Suprapubic skin (tissue), 3 donors: Measurements from ENCODE around the gene XYLT2.

Experiments
- POLR2A ChIP-seq, 2 donors: fragments of 450-650 bp; IDR thresholded peaks; one replicate each; pipeline ENCODE4 v1.6.1; 2017; ENCODE audit warnings: antibody characterized with exemption in 2 of 2, mild to moderate bottlenecking in 2 of 2, moderate library complexity in 2 of 2
- TF ChIP-seq, protein P1 (sequence below), 2 donors: fragments of 200-600 bp in 1 of 2; fragments of 450-650 bp in 1 of 2; sonication (generic) in 1 of 2; IDR thresholded peaks; one replicate each; pipeline ENCODE4 v1.5.1; 2016 to 2019; ENCODE audit warnings: antibody characterized with exemption in 2 of 2, mild to moderate bottlenecking in 1 of 2, moderate library complexity in 1 of 2

- peak in 1 of 2 donors; percentile 28 for TF ChIP-seq POLR2A (IDR thresholded peaks at IDR 0.05)
- TF ChIP-seq, protein P1, sequence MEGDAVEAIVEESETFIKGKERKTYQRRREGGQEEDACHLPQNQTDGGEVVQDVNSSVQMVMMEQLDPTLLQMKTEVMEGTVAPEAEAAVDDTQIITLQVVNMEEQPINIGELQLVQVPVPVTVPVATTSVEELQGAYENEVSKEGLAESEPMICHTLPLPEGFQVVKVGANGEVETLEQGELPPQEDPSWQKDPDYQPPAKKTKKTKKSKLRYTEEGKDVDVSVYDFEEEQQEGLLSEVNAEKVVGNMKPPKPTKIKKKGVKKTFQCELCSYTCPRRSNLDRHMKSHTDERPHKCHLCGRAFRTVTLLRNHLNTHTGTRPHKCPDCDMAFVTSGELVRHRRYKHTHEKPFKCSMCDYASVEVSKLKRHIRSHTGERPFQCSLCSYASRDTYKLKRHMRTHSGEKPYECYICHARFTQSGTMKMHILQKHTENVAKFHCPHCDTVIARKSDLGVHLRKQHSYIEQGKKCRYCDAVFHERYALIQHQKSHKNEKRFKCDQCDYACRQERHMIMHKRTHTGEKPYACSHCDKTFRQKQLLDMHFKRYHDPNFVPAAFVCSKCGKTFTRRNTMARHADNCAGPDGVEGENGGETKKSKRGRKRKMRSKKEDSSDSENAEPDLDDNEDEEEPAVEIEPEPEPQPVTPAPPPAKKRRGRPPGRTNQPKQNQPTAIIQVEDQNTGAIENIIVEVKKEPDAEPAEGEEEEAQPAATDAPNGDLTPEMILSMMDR (IDR thresholded peaks at IDR 0.05) = no peak
These were observed at the start of gene XYLT2 for GRCh38 chr17:50345432-50346312.
